ENCODE data around the gene MB. TPM values are rescaled to one million over a fixed set of nuclear protein-coding genes. Genes with fewer than 3 reads are reported as not detected.

MB gene
- total RNA-seq, 4 donors from 2014 or later: 1.0 to 12.9 (median 2.5) TPM; not detected in 1

- Histone ChIP-seq H3K27ac (peak overlapping the region in 3 of 4 donors; percentile 44 to 69 (median 50)), H3K4me3 (no peak overlapping the region), H3K9me3 (no peaks in the 10 kb centered on the region), H3K4me1 (peaks cover 0 to 29% (median 5%) of the 10 kb centered on the region in 3 donors), H3K27me3 (no peaks in the 10 kb centered on the region), H3K36me3 (no peaks in the 10 kb centered on the region)
- TF ChIP-seq EP300 (IDR thresholded peaks at IDR 0.05): no peak
- TF ChIP-seq CTCF (IDR thresholded peaks at IDR 0.05): peak in 3 of 4 experiments; percentile 89 to 96 (median 95)
- peak; percentile 63 for ATAC-seq
- WGBS, 2 donors (ENCODE audit: low coverage in 1 of 2): 83% methylated on average over 1 of the region's 13 CpGs; no CpG with 5 or more reads in 1 of the 2 donors
These were observed 34.1 kb downstream of the MB start for GRCh38 chr22:35582861-35583670.

- Histone ChIP-seq H3K9me3 (no peaks in the 10 kb centered on the region), H3K27ac (peak overlapping the region in 3 of 4 donors; percentile 44 to 69 (median 50)), H3K27me3 (no peaks in the 10 kb centered on the region), H3K4me1 (peaks cover 0 to 21% (median 5%) of the 10 kb centered on the region in 3 donors), H3K36me3 (no peaks in the 10 kb centered on the region), H3K4me3 (no peak overlapping the region)
- ATAC-seq: no peak
- no peak for TF ChIP-seq POLR2AphosphoS5 (IDR thresholded peaks at IDR 0.05)
- no peak for TF ChIP-seq POLR2A (IDR thresholded peaks at IDR 0.05)
- TF ChIP-seq CTCF (IDR thresholded peaks at IDR 0.05): no peak
- no peak for TF ChIP-seq EP300 (IDR thresholded peaks at IDR 0.05)
- 46 to 60% methylated on average over 7 to 9 of the region's 11 CpGs for WGBS, 2 donors (ENCODE audit: low coverage in 1 of 2)
These were observed 34.8 kb downstream of the MB start for GRCh38 chr22:35582218-35582860.

- H3K36me3 ChIP-seq: no peaks in the 10 kb centered on the region
- no peaks in the 10 kb centered on the region for H3K27me3 ChIP-seq
- TF ChIP-seq EP300 (IDR thresholded peaks at IDR 0.05) (no peak), CTCF (IDR thresholded peaks at IDR 0.05) (no peak), POLR2A (IDR thresholded peaks at IDR 0.05) (no peak), POLR2AphosphoS5 (IDR thresholded peaks at IDR 0.05) (no peak)
- no peak overlapping the region for H3K4me3 ChIP-seq
- H3K9me3 ChIP-seq: no peaks in the 10 kb centered on the region
- 88 to 92% methylated on average over 2 to 5 of the region's 5 CpGs for WGBS, 2 donors (ENCODE audit: low coverage in 1 of 2)
- H3K4me1 ChIP-seq: peaks cover 0 to 19% (median 5%) of the 10 kb centered on the region in 3 donors
- ATAC-seq: no peak
- H3K27ac ChIP-seq: no peak overlapping the region
These were observed 36.1 kb downstream of the MB start for GRCh38 chr22:35581023-35581413.

GRCh38 chr22:35580351-35581022 lies 36.6 kb downstream of the MB start:
- TF ChIP-seq POLR2A (IDR thresholded peaks at IDR 0.05) (no peak), POLR2AphosphoS5 (IDR thresholded peaks at IDR 0.05) (no peak), EP300 (IDR thresholded peaks at IDR 0.05) (no peak), CTCF (IDR thresholded peaks at IDR 0.05) (no peak)
- Histone ChIP-seq H3K27me3 (no peaks in the 10 kb centered on the region), H3K9me3 (no peaks in the 10 kb centered on the region), H3K4me1 (peaks cover 0 to 19% (median 5%) of the 10 kb centered on the region in 3 donors), H3K4me3 (no peak overlapping the region), H3K36me3 (no peaks in the 10 kb centered on the region), H3K27ac (no peak overlapping the region)
- WGBS, 2 donors (ENCODE audit: low coverage in 1 of 2): 82 to 84% methylated on average over 2 to 3 of the region's 10 CpGs
- ATAC-seq: no peak
